Measurements from ENCODE around the gene ARHGAP18.

The ARHGAP18 gene

DNA sequence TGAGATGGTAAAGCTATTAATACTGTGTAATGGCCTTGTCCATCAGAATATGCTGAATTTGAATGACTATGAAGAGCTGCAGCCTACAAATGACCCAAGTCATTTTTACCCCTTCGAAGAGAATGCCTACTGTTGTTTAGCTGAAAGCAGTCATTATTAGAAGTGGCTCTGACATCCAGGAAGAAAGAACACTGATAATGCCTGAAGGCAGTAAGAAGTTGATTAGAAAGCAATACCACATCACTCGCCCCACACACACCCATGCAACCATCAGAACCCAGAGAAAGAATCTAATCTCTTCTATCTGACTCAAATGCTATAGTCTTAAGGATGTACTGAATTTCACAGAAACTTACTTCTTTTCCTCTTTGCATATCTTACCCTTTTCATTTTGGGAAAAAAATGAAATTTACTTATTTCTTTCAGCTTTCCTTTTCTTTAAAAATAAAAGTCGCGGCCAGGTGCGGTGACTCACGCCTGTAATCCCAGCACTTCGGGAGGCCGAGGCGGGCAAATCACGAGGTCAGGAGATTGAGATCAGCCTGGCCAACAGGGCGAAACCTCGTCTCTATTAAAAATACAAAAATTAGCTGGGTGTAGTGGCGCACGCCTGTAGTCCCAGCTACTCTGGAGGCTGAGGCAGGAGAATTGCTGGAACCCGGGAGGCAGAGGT is 61.0 kb downstream of the ARHGAP18 start:
- FAIRE-seq (no peak), DNase-seq (ENCODE audit: insufficient read length) (no peak)
- TF ChIP-seq POLR2A (IDR thresholded peaks at IDR 0.05; ENCODE audit: low read depth, low read length): no peak
- no peak for TF ChIP-seq TAF1 (IDR thresholded peaks at IDR 0.05; ENCODE audit: borderline replicate concordance, low read depth, low read length)
- TF ChIP-seq POLR2AphosphoS5 (IDR thresholded peaks at IDR 0.05; ENCODE audit: low read depth, low read length): no peak

DNA sequence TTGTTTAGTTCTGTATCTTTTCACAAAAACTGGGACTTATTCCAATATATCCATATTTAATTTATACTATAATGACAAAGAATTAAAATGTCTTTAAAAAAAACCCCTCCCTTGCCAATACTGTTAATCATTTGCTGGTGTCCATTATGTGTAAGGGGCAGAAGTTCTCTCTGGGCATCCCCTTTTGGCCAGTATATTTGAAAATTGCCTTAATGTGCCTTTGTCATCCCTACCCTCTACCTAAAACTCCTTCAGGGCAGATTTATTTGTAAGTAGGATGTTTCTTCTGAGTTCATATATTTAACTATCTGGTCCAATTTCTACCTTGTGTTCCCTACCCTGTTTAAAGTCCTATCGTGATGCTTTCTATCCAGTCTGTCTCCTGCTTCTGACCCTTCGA is 62.9 kb downstream of the ARHGAP18 start:
- no peak for DNase-seq (ENCODE audit: insufficient read length)
- FAIRE-seq: no peak
- TF ChIP-seq POLR2A (IDR thresholded peaks at IDR 0.05; ENCODE audit: low read depth, low read length) (no peak), POLR2AphosphoS5 (IDR thresholded peaks at IDR 0.05; ENCODE audit: low read depth, low read length) (no peak), TAF1 (IDR thresholded peaks at IDR 0.05; ENCODE audit: borderline replicate concordance, low read depth, low read length) (no peak)

DNA sequence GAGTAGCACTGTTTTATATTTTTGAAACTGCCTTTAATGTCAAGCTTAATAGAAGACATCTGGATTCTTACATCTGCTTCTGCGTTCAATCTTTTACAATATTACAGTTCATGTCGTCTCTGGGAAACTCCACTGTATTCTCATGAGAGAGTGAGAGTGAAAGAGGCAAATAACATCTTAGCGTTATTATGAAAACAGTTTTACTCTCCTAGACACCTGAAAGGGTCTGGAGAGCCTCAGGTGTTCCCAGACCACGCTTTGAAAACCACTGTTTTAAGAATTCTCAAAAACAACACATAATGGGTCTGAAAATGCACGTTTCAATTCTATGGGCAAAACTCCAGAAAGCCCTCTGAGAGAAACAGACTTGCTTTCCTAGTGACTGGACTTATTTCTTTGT is 63.3 kb downstream of the ARHGAP18 start:
- TF ChIP-seq TAF1 (IDR thresholded peaks at IDR 0.05; ENCODE audit: borderline replicate concordance, low read depth, low read length) (no peak), POLR2A (IDR thresholded peaks at IDR 0.05; ENCODE audit: low read depth, low read length) (no peak), POLR2AphosphoS5 (IDR thresholded peaks at IDR 0.05; ENCODE audit: low read depth, low read length) (no peak)
- DNase-seq (ENCODE audit: insufficient read length): no peak

DNA sequence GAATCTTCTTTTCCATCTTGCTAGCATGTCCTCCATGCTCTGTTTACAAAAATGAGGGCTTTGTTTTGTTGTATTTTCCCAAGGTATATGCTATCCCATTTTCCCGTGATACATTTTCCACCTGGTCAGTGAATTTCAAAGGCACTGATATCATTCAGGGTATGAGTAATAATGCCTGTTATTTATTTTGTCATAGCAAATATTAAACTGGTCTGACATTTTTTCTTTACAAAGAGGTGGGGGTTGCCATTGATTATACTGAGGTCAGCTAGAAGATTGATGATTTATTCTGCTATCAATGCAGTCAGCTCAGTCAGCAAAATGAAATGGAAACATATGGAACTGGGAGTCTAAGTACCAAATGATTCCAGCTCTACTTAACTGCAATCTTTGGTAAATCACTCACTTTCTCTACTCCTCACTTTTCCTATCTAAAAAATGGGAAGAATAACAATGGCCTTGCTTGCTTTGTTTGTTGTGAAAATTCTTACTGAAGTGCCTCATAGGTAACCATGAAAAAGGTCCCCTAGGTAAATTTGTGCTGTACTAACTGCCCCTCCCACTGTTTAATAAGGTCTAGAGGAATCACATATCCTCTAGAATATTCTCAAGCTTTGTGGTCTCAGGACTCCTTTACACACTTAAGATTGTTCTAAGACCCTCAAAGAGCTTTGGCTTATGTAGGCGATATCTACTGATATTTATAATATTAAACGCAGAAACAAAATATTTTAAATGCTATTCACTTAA is 64.0 kb downstream of the ARHGAP18 start:
- no peak for TF ChIP-seq POLR2A (IDR thresholded peaks at IDR 0.05; ENCODE audit: low read depth, low read length)
- no peak for TF ChIP-seq POLR2AphosphoS5 (IDR thresholded peaks at IDR 0.05; ENCODE audit: low read depth, low read length)
- TF ChIP-seq TAF1 (IDR thresholded peaks at IDR 0.05; ENCODE audit: borderline replicate concordance, low read depth, low read length): no peak
- DNase-seq (ENCODE audit: insufficient read length) (no peak), FAIRE-seq (no peak)

More for the DNA sequence above, 63.3 kb downstream of the ARHGAP18 start:
- no peak for FAIRE-seq

DNA sequence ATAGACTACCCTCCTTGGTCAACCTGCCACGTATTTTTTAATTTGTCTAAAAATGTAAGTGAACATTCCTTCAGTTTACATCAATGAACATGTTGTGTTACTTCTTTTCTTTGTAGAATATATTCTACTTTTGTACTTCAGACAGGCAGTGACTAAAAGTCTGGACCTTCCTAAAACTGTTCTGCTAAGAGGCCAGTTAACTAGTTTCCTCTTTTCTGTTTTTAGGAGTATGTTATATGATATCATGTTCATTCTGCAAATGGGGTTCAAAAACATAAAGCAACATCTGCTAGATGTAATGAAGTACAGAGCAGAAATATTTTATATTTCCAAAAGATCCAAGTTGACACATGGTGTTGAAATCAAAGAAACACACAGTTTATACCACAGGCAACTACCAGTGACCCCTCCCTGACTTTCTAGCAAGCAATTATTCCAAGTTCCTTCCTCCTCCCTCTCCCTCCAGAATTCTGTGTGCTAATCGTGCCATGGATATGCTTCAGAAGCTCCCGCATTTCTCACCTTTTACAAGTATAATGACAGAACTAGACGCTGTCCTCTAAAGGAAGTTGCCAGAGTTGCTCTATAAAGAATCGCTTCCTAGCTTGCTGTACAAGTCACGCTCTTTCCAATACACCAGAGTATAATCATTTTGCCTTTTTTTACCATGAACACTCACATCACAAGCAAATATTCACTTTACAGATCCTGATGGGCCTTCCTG is 64.7 kb downstream of the ARHGAP18 start:
- no peak for TF ChIP-seq POLR2AphosphoS5 (IDR thresholded peaks at IDR 0.05; ENCODE audit: low read depth, low read length)
- no peak for TF ChIP-seq TAF1 (IDR thresholded peaks at IDR 0.05; ENCODE audit: borderline replicate concordance, low read depth, low read length)
- no peak for TF ChIP-seq POLR2A (IDR thresholded peaks at IDR 0.05; ENCODE audit: low read depth, low read length)
- DNase-seq (ENCODE audit: insufficient read length): no peak
- FAIRE-seq: no peak

DNA sequence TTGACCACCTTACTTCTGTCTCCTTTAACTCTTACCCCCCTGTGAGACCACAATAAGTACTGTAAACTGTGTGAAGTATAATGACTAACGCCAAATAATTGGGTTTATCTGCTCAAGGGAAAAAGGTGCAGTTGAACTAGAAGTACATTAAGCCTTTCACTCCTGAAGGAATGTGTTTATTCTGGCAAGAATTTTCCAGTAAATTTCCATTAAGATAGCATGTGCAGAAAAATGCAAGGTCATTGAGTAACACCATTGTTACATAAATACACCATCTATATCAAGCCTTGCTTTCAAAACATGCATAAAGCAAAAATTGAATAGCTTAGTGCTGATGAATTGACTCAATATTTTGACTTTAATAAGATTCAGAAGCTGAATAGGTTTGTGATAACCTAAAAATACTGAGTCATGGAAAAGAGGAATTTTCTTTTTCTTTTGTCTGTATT is 65.4 kb downstream of the ARHGAP18 start:
- FAIRE-seq (no peak), DNase-seq (ENCODE audit: insufficient read length) (no peak)
- TF ChIP-seq TAF1 (IDR thresholded peaks at IDR 0.05; ENCODE audit: borderline replicate concordance, low read depth, low read length) (no peak), POLR2AphosphoS5 (IDR thresholded peaks at IDR 0.05; ENCODE audit: low read depth, low read length) (no peak), POLR2A (IDR thresholded peaks at IDR 0.05; ENCODE audit: low read depth, low read length) (no peak)

DNA sequence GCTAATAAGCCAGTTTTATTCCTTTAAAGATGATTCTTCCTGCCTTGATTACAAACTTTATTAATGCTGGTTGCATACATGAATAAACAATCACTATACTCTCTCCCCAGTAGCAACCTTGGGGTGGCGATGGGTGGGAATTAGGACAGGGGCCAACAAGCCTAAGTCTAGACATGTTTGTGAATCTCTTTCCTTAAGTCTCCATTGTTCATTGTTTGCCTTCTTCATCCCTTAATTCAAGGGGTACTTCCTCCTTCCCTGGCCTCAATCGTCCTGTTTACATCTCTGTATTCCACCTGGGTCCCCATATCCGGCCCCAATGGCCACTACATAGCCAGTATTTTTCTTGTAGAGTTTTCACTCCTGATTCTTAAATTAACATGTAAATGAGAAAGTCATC is 66.0 kb downstream of the ARHGAP18 start:
- TF ChIP-seq POLR2AphosphoS5 (IDR thresholded peaks at IDR 0.05; ENCODE audit: low read depth, low read length) (no peak), POLR2A (IDR thresholded peaks at IDR 0.05; ENCODE audit: low read depth, low read length) (no peak), TAF1 (IDR thresholded peaks at IDR 0.05; ENCODE audit: borderline replicate concordance, low read depth, low read length) (no peak)
- FAIRE-seq: no peak
- DNase-seq (ENCODE audit: insufficient read length): no peak

DNA sequence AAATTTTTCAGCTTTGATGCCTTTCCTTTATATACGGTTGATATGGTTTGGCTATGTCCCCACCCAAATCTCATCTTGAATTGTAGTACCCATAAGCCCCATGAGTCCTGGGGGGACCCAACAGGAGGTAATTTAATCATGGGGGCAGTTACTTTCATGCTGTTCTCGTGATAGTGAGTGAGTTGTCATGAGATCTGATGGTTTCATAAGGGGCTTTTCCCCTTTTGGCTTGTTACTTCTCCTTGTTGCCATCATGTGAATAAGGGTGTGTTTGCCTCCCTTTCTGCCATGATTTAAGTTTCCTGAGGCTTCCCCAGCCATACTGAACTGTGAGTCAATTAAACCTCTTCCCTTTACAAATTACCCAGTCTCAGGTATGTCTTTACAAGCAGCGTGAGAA is 66.8 kb downstream of the ARHGAP18 start:
- no peak for FAIRE-seq
- DNase-seq (ENCODE audit: insufficient read length): no peak
- TF ChIP-seq TAF1 (IDR thresholded peaks at IDR 0.05; ENCODE audit: borderline replicate concordance, low read depth, low read length) (no peak), POLR2AphosphoS5 (IDR thresholded peaks at IDR 0.05; ENCODE audit: low read depth, low read length) (no peak), POLR2A (IDR thresholded peaks at IDR 0.05; ENCODE audit: low read depth, low read length) (no peak)

DNA sequence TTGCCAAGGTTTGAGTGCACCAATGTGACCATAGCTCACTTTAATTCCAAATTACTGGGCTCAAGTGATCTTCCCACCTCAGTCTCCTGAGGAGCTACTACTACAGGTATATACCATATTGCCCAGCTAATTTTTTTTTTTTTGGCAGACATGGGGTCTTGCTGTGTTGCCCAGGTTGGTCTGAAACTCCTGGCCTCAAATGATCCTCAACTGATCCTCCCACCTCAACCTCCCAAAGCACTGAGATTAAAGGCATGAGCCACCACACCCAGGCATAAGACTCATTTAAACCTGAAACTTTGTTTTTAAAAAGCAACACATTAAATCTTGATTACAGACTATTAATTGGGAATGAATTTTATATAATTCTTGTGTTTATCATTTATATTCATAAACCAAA is 67.7 kb downstream of the ARHGAP18 start:
- no peak for TF ChIP-seq POLR2A (IDR thresholded peaks at IDR 0.05; ENCODE audit: low read depth, low read length)
- no peak for TF ChIP-seq POLR2AphosphoS5 (IDR thresholded peaks at IDR 0.05; ENCODE audit: low read depth, low read length)
- FAIRE-seq: no peak
- no peak for DNase-seq (ENCODE audit: insufficient read length)

DNA sequence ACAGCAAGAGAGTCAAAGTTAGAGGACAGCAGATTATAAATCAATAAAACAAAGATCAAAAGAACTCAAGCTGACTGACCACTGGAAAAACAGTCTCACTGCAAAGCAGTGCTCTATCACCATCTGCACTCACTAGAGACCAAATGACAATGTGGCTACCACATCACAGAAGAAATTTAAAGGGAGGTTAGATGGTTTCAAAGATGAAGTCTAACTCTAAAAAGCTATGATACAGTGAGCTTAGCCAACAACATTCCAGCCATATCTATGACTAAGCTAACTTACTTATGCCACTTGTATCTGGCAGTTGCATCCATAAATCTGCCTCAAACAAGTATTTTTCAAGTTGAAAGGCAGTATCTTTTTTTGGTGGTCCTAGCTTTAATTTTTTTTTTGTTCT is 68.6 kb downstream of the ARHGAP18 start:
- DNase-seq (ENCODE audit: insufficient read length): no peak
- TF ChIP-seq TAF1 (IDR thresholded peaks at IDR 0.05; ENCODE audit: borderline replicate concordance, low read depth, low read length) (no peak), POLR2AphosphoS5 (IDR thresholded peaks at IDR 0.05; ENCODE audit: low read depth, low read length) (no peak), POLR2A (IDR thresholded peaks at IDR 0.05; ENCODE audit: low read depth, low read length) (no peak)
- FAIRE-seq: no peak

DNA sequence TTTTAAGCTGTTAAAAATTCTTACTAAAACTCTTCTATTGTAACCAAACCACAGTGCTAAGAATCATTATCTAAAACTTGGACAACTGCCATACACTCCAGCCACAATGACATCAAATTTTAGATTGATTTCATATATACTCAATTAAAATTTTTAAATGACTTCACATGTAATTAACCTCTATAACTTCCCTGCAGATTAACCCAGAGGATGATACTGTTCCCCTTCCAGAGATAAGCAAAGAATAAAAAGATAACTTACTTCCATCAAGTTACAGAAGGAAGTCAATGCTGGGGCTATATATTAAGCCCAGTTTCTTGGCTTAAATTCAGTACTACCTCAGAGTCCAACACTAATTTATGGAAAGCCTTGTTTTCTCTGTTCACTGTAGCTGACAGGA is 71.3 kb downstream of the ARHGAP18 start:
- DNase-seq (ENCODE audit: insufficient read length) (no peak), FAIRE-seq (no peak)
- TF ChIP-seq TAF1 (IDR thresholded peaks at IDR 0.05; ENCODE audit: borderline replicate concordance, low read depth, low read length) (no peak), POLR2A (IDR thresholded peaks at IDR 0.05; ENCODE audit: low read depth, low read length) (no peak), POLR2AphosphoS5 (IDR thresholded peaks at IDR 0.05; ENCODE audit: low read depth, low read length) (no peak)

Data from GM12892 (cell line).